IMR-90 (cell line): ENCODE results near the gene ANKRD63. TPM values are rescaled to one million over a fixed set of nuclear protein-coding genes. Genes with fewer than 3 reads are reported as not detected.
A peak's percentile ranks its signal among the peaks of the same experiment; 100 is the strongest.

Experiments
- ATAC-seq: fragments of 200-7000 bp; cut with Tn5 transposase; 2 replicates; pipeline ENCODE4 v1.9.1; 2020; ENCODE audit warnings: low read depth, mild to moderate bottlenecking, moderate library complexity
- BruUV-seq: library from RNA; stranded (reverse); fragments of 400-500 nt; replicated peaks from 2 replicates; lab custom pipeline; 2021; lab: Mats Ljungman, UMichigan
- CTCF ChIA-PET: fragments of 300-600 bp; formaldehyde crosslinking; extraction: SDS; loops from one replicate; lab custom pipeline; 2021; ENCODE audit warnings: antibody characterized with exemption; lab: Yijun Ruan, JAX
- POLR2A ChIA-PET: fragments of 300-600 bp; sonication (Branson Sonifier 250); formaldehyde crosslinking; loops from one replicate; lab custom pipeline; 2022; ENCODE audit warnings: antibody characterized with exemption; ENCODE audit not compliant: unreplicated experiment; lab: Charles Lee
- DNase-seq: peaks from one replicate; pipeline ENCODE4 v3.0.0; 2013
- H2AFZ ChIP-seq: replicated peaks from 2 replicates; pipeline ENCODE3; 2013; ENCODE audit warnings: low read length, mild to moderate bottlenecking; ENCODE audit not compliant: poor library complexity
- H2AK5ac ChIP-seq: 2 replicates; pipeline ENCODE4 v1.6.1; 2013; ENCODE audit warnings: low read depth, low read length, inconsistent platforms
- H2AK9ac ChIP-seq: replicated peaks from 2 replicates; pipeline ENCODE3; 2013; ENCODE audit warnings: mild to moderate bottlenecking, low read depth, low read length, moderate library complexity; ENCODE audit not compliant: poor library complexity
- H2BK120ac ChIP-seq: 2 replicates; pipeline ENCODE4 v1.6.1; 2013; ENCODE audit warnings: low read depth, low read length, inconsistent platforms
- H2BK15ac ChIP-seq: 3 replicates; pipeline ENCODE4 v1.6.1; 2013; ENCODE audit warnings: low read depth, low read length, inconsistent platforms
- H2BK20ac ChIP-seq: 2 replicates; pipeline ENCODE4 v1.6.1; 2013; ENCODE audit warnings: low read depth, mild to moderate bottlenecking, inconsistent platforms, low read length, moderate library complexity
- H2BK5ac ChIP-seq: 2 replicates; pipeline ENCODE4 v1.6.1; 2013; ENCODE audit warnings: mild to moderate bottlenecking, low read depth, low read length, inconsistent platforms; ENCODE audit not compliant: poor library complexity, severe bottlenecking
- H3K14ac ChIP-seq: replicated peaks from 2 replicates; pipeline ENCODE4 v1.6.1; 2013; ENCODE audit warnings: low read depth, low read length, inconsistent platforms
- H3K18ac ChIP-seq: 2 replicates; pipeline ENCODE4 v1.6.1; 2013; ENCODE audit warnings: low read depth, low read length, control low read depth
- H3K23ac ChIP-seq: 2 replicates; pipeline ENCODE4 v1.6.1; 2013; ENCODE audit warnings: low read depth, low read length, inconsistent platforms
- H3K27ac ChIP-seq: 2 replicates; pipeline ENCODE4 v1.5.1; 2013; ENCODE audit warnings: mild to moderate bottlenecking, control low read depth, low read length; ENCODE audit not compliant: insufficient read depth
- H3K27me3 ChIP-seq: 2 replicates; pipeline ENCODE4 v1.6.1; 2013; ENCODE audit warnings: low read length; ENCODE audit not compliant: control insufficient read depth, insufficient read depth
- H3K36me3 ChIP-seq: 2 replicates; pipeline ENCODE4 v1.6.1; 2013; ENCODE audit warnings: low read length, mixed read lengths; ENCODE audit not compliant: control insufficient read depth, insufficient read depth
- H3K4ac ChIP-seq: 2 replicates; pipeline ENCODE4 v1.6.1; 2013; ENCODE audit warnings: low read depth, low read length, inconsistent platforms
- H3K4me1 ChIP-seq: 2 replicates; pipeline ENCODE4 v1.6.1; 2013; ENCODE audit warnings: low read length, mixed read lengths; ENCODE audit not compliant: control insufficient read depth, insufficient read depth
- H3K4me2 ChIP-seq: 2 replicates; pipeline ENCODE4 v1.6.1; 2013; ENCODE audit warnings: low read depth, mild to moderate bottlenecking, control low read depth, low read length, moderate library complexity
- H3K4me3 ChIP-seq: 2 replicates; pipeline ENCODE4 v1.5.1; 2013; ENCODE audit warnings: low read depth, mild to moderate bottlenecking, control low read depth, low read length, moderate library complexity; ENCODE audit not compliant: insufficient read depth
- H3K56ac ChIP-seq: 2 replicates; pipeline ENCODE4 v1.6.1; 2013; ENCODE audit warnings: low read length, inconsistent platforms; ENCODE audit not compliant: insufficient read depth; ENCODE audit errors: extremely low read depth
- H3K79me1 ChIP-seq, 2 experiments: 2 replicates each; pipeline ENCODE4 v1.6.1; 2013; ENCODE audit warnings: low read length in 2 of 2, inconsistent platforms in 1 of 2, low read depth in 1 of 2
- H3K9ac ChIP-seq: 2 replicates; pipeline ENCODE4 v1.6.1; 2013; ENCODE audit warnings: low read depth, low read length, control low read depth
- H3K9me1 ChIP-seq: 2 replicates; pipeline ENCODE4 v1.6.1; 2013; ENCODE audit warnings: low read length, inconsistent platforms; ENCODE audit not compliant: insufficient read depth
- H3K9me3 ChIP-seq: 2 replicates; pipeline ENCODE4 v1.6.1; 2013; ENCODE audit warnings: low read length; ENCODE audit not compliant: control insufficient read depth, insufficient read depth
- H4K20me1 ChIP-seq: 2 replicates; pipeline ENCODE4 v1.6.1; 2013; ENCODE audit warnings: low read length, inconsistent platforms; ENCODE audit not compliant: insufficient read depth
- H4K5ac ChIP-seq: 2 replicates; pipeline ENCODE4 v1.6.1; 2013; ENCODE audit warnings: mild to moderate bottlenecking, low read depth, low read length, control low read depth
- H4K8ac ChIP-seq, 2 experiments: 2 replicates each; pipeline ENCODE4 v1.6.1; 2013; ENCODE audit warnings: low read depth in 2 of 2, low read length in 2 of 2, control low read depth in 1 of 2, inconsistent platforms in 1 of 2
- H4K91ac ChIP-seq: 2 replicates; pipeline ENCODE4 v1.6.1; 2013; ENCODE audit warnings: low read depth, low read length, inconsistent platforms; ENCODE audit not compliant: insufficient read depth
- BHLHE40 ChIP-seq: fragments of 150-350 bp; IDR thresholded peaks from 2 replicates; pipeline ENCODE4 v1.6.1; 2016; ENCODE audit warnings: mild to moderate bottlenecking, low read depth, low read length
- FOS ChIP-seq: fragments of 150-350 bp; IDR thresholded peaks from 2 replicates; pipeline ENCODE4 v1.6.1; 2016; ENCODE audit warnings: low read depth, low read length
- MAFK ChIP-seq: IDR thresholded peaks from 2 replicates; pipeline ENCODE4 v1.6.1; 2012; ENCODE audit warnings: low read depth, low read length, improper control_type of control experiment
- WGBS, 2 experiments: methylation state at CpG; one replicate each; pipeline versions ENCODE4 v1.1.5 to v1.1.7; 2013; ENCODE audit warnings: missing lambda C conversion rate in 2 of 2; ENCODE audit not compliant: insufficient read length in 1 of 2; ENCODE audit errors: extremely low coverage in 2 of 2; 5-methylcytosine and 5-hydroxymethylcytosine counted together
- dilution Hi-C: fragments of 300-500 bp; cut with HindIII; formaldehyde crosslinking; loops from one replicate; pipeline ENCODE4 v1.14.3; 2018; ENCODE audit warnings: low sequenced_read_pairs; ENCODE audit not compliant: unreplicated experiment
- in situ Hi-C: fragments of 300-500 bp; cut with MboI; formaldehyde crosslinking; loops from 3 replicates; pipeline ENCODE4 v1.14.3; 2019; ENCODE audit warnings: low sequenced_read_pairs, inconsistent platforms, mixed read lengths
- intact Hi-C: fragments of 100-400 bp; cut with micrococcal nuclease; formaldehyde crosslinking; loops from 2 replicates; pipeline ENCODE4 v1.10.0; 2022
- polyA plus RNA-seq, 3 experiments: library from polyadenylated mRNA; depleted of rRNA; stranded (reverse); fragments of >200 nt; gene quantifications; 2 replicates each; pipeline ENCODE4 v1.2.3, GENCODE V29; 2012; ENCODE audit warnings: low replicate concordance in 1 of 3
- total RNA-seq: library from RNA; depleted of rRNA; stranded (reverse); fragments of >200 nt; gene quantifications from 2 replicates; pipeline ENCODE4 v1.2.3, GENCODE V29; 2012

ANKRD63 gene
- total and polyA plus RNA-seq, 2 of the 4 experiments (the other 2 are of a cell fraction), result not detected

GRCh38 chr15:40264321-40265153, 18.3 kb downstream of the ANKRD63 start (continued):
- no peak for TF ChIP-seq BHLHE40

GRCh38 chr15:40263024-40263754, 19.7 kb downstream of the ANKRD63 start:
- peak overlapping the region; percentile 19; the same call in 1 of the 2 replicates for H3K27ac ChIP-seq
- peak overlapping the region; percentile 47; the same call in 1 of the 2 replicates for H2AK5ac ChIP-seq
- H3K9me3 ChIP-seq, result no peaks in the 10 kb centered on the region
- peaks cover 15% of the 10 kb centered on the region for H3K4me1 ChIP-seq
- H2BK120ac ChIP-seq, result peak overlapping the region; percentile 6; the same call in 1 of the 2 replicates
- no peak overlapping the region for H2BK5ac ChIP-seq
- H3K18ac ChIP-seq, result peak overlapping the region; percentile 2; the same call in 1 of the 2 replicates
- peak overlapping the region; percentile 2 for H2AK9ac ChIP-seq
- TF ChIP-seq FOS (peak; percentile 36; the same call in 1 of the 2 replicates), MAFK (no peak)
- peak overlapping the region in 1 of 2 experiments; percentile 72; a peak in 1 of 4 replicates for H4K8ac ChIP-seq
- H4K20me1 ChIP-seq, result no peaks in the 10 kb centered on the region
- BruUV-seq, result no TSS peak
- ATAC-seq (peak; percentile 16), DNase-seq (peak; percentile 83)
- H4K5ac ChIP-seq, result no peak overlapping the region; the same call in 1 of the 2 replicates
- no peaks in the 10 kb centered on the region for H3K79me1 ChIP-seq
- CTCF ChIA-PET, result interaction anchor here (0.6 kb wide), 1 partner anchor 217 kb away, joined by 3 read pairs; no protein-coding TSS in a partner anchor
- no peak overlapping the region for H3K4me3 ChIP-seq
- H3K4me2 ChIP-seq, result peak overlapping the region; percentile 41
- no peak overlapping the region for H3K4ac ChIP-seq
- peak overlapping the region; percentile 76 for H2AFZ ChIP-seq
- no peaks in the 10 kb centered on the region for H3K36me3 ChIP-seq
- 28% methylated on average over 3 of the region's 12 CpGs; no CpG with 5 or more reads in 1 of the 2 experiments for WGBS, 2 experiments
- in situ Hi-C loops, result no loop called here
- H3K14ac ChIP-seq, result peak overlapping the region; percentile 67
- no peak overlapping the region for H3K9ac ChIP-seq
- H3K23ac ChIP-seq, result peak overlapping the region; percentile 70; the same call in 1 of the 2 replicates
- H4K91ac ChIP-seq, result no peak overlapping the region
- H3K9me1 ChIP-seq, result peaks cover 16% of the 10 kb centered on the region
- no peaks in the 10 kb centered on the region for H3K27me3 ChIP-seq
- POLR2A ChIA-PET, result no interaction called here
- 0 out of 3 replicates have a peak overlapping the region, but pooled peaks have one; percentile 9 for H2BK15ac ChIP-seq
- intact Hi-C loops, result no loop called here
- H2BK20ac ChIP-seq, result peak overlapping the region; percentile 65
- H3K56ac ChIP-seq, result no peak overlapping the region
- dilution Hi-C loops, result no loop called here
